ENCODE results near the gene CFAP141. TPM values are rescaled to one million over a fixed set of nuclear protein-coding genes. Genes with fewer than 3 reads are reported as not detected.
"Not testable (repeated sequence)": the region's sequence is repeated elsewhere in the genome, so short reads cannot be mapped to it uniquely, and the experiment has no call there.

CFAP141 gene
- total RNA-seq, 1 experiment from 2014 or later, result not detected

DNA sequence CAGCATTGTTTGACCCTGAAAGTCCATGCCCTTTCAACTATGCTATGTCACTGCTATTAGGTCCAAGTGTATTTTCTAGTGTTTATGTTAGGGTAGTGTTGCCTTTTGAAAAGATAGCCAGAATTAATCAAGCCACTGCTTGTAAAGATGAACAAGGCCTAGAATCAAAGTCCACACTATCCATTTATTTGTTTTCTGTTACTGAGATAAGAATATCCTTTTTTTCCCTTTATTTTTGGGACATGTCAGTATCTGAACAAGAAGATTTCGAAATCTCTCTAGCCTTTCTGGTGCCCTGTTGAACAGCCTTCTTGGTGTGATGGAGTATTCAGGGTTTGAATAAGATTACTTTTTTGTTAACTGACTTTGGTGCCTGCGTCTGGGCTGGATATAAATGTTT is 31.3 kb upstream of the CFAP141 start (continued):
- no peak for TF ChIP-seq TCF7L2 (IDR thresholded peaks at IDR 0.05; ENCODE audit: borderline replicate concordance, extremely low read depth, insufficient read depth, insufficient read length)

DNA sequence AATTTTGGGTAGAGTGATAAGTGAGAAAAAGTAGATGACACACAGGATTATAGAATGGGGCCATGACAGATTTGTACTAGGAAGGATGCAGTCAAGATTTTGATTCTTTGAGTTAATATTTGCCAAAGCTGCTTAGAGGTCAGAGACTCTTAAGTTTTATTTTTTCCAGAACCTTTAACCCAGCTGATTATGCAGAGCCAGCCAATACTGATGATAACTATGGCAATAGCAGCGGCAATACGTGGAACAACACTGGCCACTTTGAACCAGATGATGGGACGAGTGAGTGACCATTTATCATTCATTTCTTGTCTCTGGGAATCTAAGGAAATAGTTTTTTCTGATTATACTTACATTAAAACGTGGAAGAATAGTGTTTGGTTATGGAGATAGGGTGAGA is 30.7 kb upstream of the CFAP141 start:
- ChIA-PET RAD21 (ENCODE audit: low non-redundant PET in 1 of 2, low total read pairs in 2 of 2, uncharacterized antibody in 2 of 2, unreplicated experiment in 2 of 2) (no interaction called here), POLR2A (no interaction called here), CTCF (no interaction called here)
- Histone ChIP-seq H4K20me1 (ENCODE audit: insufficient read depth) (peaks cover 13% of the 10 kb centered on the region; the same call in 1 of the 2 replicates), H3K9me3 (ENCODE audit: control insufficient read depth in 1 of 2, insufficient read depth in 1 of 2, low read depth in 1 of 2, low read length in 2 of 2) (no peaks in the 10 kb centered on the region), H3K27me3 (ENCODE audit: insufficient read depth, low read length) (no peaks in the 10 kb centered on the region), H3K36me3 (ENCODE audit: control insufficient read depth in 1 of 2, insufficient read depth in 2 of 2, low read length in 2 of 2) (peaks cover 55 to 67% of the 10 kb centered on the region in 2 experiments), H3K4me1 (ENCODE audit: control insufficient read depth in 1 of 2, insufficient read depth in 2 of 2, low read length in 2 of 2) (no peaks in the 10 kb centered on the region), H3K9me2 (ENCODE audit: insufficient read depth) (no peaks in the 10 kb centered on the region), H3K4me3 (replicated peaks in 1 of 2; ENCODE audit: low read depth in 1 of 2, low read length in 2 of 2) (no peak overlapping the region), H3K9ac (ENCODE audit: low read length) (no peak overlapping the region), H3K79me2 (ENCODE audit: insufficient read depth, low read length) (peaks cover 94% of the 10 kb centered on the region), H3K4me2 (ENCODE audit: low read length) (no peak overlapping the region), H2AFZ (ENCODE audit: low read depth, low read length, poor library complexity, severe bottlenecking) (no peak overlapping the region), H3K27ac (ENCODE audit: low read depth, low read length) (no peak overlapping the region)
- intact Hi-C loops (cut with micrococcal nuclease), result no loop called here
- DNase-seq (ENCODE audit: low read depth, low spot score), result no peak
- TF ChIP-seq SRF (IDR thresholded peaks at IDR 0.05; ENCODE audit: low read depth), result no peak
- TF ChIP-seq, protein P1, sequence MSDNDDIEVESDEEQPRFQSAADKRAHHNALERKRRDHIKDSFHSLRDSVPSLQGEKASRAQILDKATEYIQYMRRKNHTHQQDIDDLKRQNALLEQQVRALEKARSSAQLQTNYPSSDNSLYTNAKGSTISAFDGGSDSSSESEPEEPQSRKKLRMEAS (IDR thresholded peaks at IDR 0.05), result no peak
- TF ChIP-seq EZH2 (IDR thresholded peaks at IDR 0.05), result no peak
- no peak for TF ChIP-seq CEBPB (IDR thresholded peaks at IDR 0.05; ENCODE audit: low read depth)
- TF ChIP-seq ZFX (IDR thresholded peaks at IDR 0.05), result no peak
- no peak for TF ChIP-seq CBX3 (IDR thresholded peaks at IDR 0.05; ENCODE audit: low read depth)
- BruUV-seq (replicated peaks), result no TSS peak
- ATAC-seq, result no peak

DNA sequence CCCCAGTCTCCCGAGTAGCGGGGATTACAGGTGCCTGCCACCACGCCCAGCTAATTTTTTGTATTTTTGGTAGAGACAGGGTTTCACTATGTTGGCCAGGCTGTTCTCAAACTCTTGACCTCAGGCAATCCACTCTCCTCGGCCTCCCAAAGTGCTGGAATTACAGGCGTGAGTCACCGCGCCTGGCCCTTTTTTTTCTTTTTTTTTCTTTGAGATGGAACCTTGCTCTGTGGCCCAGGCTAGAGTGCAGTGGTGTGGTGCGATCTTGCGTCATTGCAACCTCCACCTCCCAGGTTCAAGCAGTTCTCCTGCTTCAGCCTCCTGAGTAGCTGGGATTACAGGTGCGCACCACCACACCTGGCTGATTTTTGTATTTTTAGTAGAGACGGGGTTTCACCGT is 27.0 kb upstream of the CFAP141 start:
- DNase-seq (ENCODE audit: low read depth, low spot score); ATAC-seq; H3K4me2 ChIP-seq (ENCODE audit: low read length); H3K27me3 ChIP-seq (ENCODE audit: insufficient read depth, low read length); H4K20me1 ChIP-seq (ENCODE audit: insufficient read depth); RAD21 ChIA-PET (ENCODE audit: low non-redundant PET in 1 of 2, low total read pairs in 2 of 2, uncharacterized antibody in 2 of 2, unreplicated experiment in 2 of 2); H3K4me1 ChIP-seq (ENCODE audit: control insufficient read depth in 1 of 2, insufficient read depth in 2 of 2, low read length in 2 of 2); H3K9ac ChIP-seq (ENCODE audit: low read length); CTCF ChIA-PET; H3K4me3 ChIP-seq (replicated peaks in 1 of 2; ENCODE audit: low read depth in 1 of 2, low read length in 2 of 2); intact Hi-C loops (cut with micrococcal nuclease); H3K9me3 ChIP-seq (ENCODE audit: control insufficient read depth in 1 of 2, insufficient read depth in 1 of 2, low read depth in 1 of 2, low read length in 2 of 2); POLR2A ChIA-PET; BruUV-seq (replicated peaks); H2AFZ ChIP-seq (ENCODE audit: low read depth, low read length, poor library complexity, severe bottlenecking); H3K9me2 ChIP-seq (ENCODE audit: insufficient read depth); H3K27ac ChIP-seq (ENCODE audit: low read depth, low read length): not testable (repeated sequence)
- Histone ChIP-seq H3K79me2 (ENCODE audit: insufficient read depth, low read length) (peaks cover 96% of the 10 kb centered on the region), H3K36me3 (ENCODE audit: control insufficient read depth in 1 of 2, insufficient read depth in 2 of 2, low read length in 2 of 2) (peaks cover 51 to 65% of the 10 kb centered on the region in 2 experiments)

DNA sequence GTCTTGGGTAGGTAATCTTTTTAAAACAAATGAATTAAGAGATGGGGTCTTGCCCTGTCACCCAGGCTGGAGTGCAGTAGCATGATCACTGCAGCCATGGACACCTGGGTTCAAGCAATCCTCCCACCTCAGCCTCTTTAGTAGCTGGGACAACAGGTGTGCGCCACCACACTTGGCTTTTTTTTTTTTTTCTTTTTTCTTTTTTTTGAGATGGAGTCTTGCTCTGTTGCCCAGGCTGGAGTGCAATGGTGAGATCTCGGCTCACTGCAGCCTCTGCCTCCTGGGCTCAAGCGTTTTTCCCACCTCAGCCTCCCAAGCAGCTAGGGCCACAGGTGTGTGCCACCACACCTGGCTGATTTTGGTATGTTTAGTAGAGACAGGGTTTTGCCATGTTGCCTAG is 25.0 kb upstream of the CFAP141 start:
- H3K9me3 ChIP-seq (ENCODE audit: control insufficient read depth in 1 of 2, insufficient read depth in 1 of 2, low read depth in 1 of 2, low read length in 2 of 2); intact Hi-C loops (cut with micrococcal nuclease): not testable (repeated sequence)
- H3K36me3 ChIP-seq (ENCODE audit: control insufficient read depth in 1 of 2, insufficient read depth in 2 of 2, low read length in 2 of 2), result peaks cover 42 to 51% of the 10 kb centered on the region in 2 experiments

More for the DNA sequence above, 25.0 kb upstream of the CFAP141 start:
- CTCF ChIA-PET; H3K4me1 ChIP-seq (ENCODE audit: control insufficient read depth in 1 of 2, insufficient read depth in 2 of 2, low read length in 2 of 2); H3K9ac ChIP-seq (ENCODE audit: low read length); H3K9me2 ChIP-seq (ENCODE audit: insufficient read depth); RAD21 ChIA-PET (ENCODE audit: low non-redundant PET in 1 of 2, low total read pairs in 2 of 2, uncharacterized antibody in 2 of 2, unreplicated experiment in 2 of 2); BruUV-seq (replicated peaks); H2AFZ ChIP-seq (ENCODE audit: low read depth, low read length, poor library complexity, severe bottlenecking); H3K27ac ChIP-seq (ENCODE audit: low read depth, low read length); H3K4me3 ChIP-seq (replicated peaks in 1 of 2; ENCODE audit: low read depth in 1 of 2, low read length in 2 of 2); H3K27me3 ChIP-seq (ENCODE audit: insufficient read depth, low read length); ATAC-seq; DNase-seq (ENCODE audit: low read depth, low spot score); H3K4me2 ChIP-seq (ENCODE audit: low read length); H4K20me1 ChIP-seq (ENCODE audit: insufficient read depth): not testable (repeated sequence)
- H3K79me2 ChIP-seq (ENCODE audit: insufficient read depth, low read length), result peaks cover 95% of the 10 kb centered on the region
- POLR2A ChIA-PET, result interaction anchor here (0.7 kb wide), 1 partner anchor 11 kb away, joined by 4 read pairs; the partner anchor contains the start of gene UBAP2L

All from HCT116 (cell line).